ENCODE measurements around the gene PNMA6E.

PNMA6E gene

DNA sequence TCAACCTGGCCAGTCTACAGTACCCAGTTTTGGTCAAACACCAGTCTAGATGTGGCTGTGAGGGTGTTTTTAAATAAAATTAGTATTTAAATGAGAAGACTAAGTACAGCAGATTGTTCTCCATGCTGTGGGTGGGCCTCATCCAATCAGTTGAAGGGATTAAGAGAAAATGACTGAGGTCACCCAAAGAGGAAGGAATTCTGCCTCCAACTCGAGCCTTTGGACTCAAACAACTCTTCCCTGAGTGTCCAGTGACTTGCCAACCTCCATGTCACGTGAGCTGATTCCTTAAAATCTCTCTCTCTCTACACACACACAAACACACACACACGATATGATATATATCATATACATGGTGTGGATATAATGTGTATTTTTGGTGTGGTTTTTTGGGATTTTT lies 34.7 kb upstream of the PNMA6E start:
- DNase-seq (ENCODE audit: low spot score) = no peak

DNA sequence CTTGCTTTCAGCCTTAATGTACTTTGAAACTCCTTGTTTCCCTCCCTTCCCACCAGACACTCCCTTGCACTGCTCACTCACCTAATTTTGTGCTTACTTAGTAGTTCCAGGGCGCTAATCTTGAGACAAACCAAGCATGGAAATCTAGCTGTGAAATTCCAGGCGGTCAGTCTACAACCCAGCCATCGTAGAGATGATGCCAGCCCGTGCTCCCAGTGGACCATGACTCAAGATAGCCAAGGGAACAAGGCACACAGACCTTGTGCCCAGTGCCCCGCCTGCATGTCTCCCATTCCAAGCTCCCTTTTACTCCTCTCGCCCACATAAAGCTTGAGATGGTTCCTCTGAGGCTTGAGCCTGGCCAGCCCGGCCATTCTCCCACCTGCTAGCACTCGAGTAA lies 33.7 kb upstream of the PNMA6E start:
- no peak for DNase-seq (ENCODE audit: low spot score)

DNA sequence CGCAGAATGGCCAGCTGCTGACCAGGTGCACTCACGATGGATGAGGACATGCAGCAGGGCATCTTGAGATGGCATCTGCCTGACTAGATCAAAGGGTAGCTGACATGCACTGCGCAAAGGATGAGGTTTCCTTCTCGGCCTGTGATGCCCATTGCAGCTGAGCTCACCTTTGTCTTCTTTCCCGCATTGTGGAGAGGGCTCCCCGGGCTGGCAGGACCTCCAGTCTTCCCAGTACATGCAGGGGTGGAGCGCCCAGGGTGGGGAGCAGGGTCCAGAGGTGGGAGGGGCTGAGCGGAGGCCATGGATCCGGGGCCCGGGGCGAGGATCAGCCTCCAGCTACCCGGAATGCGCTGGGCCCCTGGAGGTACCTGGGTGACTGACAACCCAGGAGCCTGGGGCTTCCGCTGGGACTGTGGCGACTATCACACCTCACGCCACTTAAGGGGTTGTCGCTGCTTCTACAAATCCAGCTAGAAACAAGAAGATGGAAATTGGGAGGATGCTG lies 32.7 kb upstream of the PNMA6E start:
- DNase-seq (ENCODE audit: low spot score) = no peak

DNA sequence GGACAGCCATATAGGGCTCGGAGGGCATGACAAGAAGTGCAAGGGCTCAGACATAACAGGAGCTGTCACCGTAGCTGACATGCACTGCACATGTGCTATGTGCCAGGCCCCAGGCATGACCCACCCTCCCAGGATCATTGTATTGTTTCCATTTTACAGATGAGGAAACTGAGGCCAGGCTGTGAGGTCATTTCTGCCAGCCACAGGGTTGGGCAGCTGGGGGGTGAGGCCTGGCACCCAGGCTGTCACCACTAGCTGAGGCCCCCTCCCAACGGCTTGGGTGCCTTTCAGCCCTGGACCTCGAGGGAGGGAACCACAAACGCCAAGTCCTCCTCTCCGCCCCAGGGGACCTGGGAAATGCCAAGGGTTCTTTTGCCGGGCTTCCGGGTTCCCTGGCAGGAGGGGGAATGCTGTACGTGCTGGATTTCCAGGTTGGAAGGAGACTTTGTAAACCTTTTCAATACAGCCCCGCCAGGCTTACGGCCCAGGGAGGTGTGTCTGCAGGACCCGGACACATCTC lies 32.1 kb upstream of the PNMA6E start:
- no peak for DNase-seq (ENCODE audit: low spot score)

DNA sequence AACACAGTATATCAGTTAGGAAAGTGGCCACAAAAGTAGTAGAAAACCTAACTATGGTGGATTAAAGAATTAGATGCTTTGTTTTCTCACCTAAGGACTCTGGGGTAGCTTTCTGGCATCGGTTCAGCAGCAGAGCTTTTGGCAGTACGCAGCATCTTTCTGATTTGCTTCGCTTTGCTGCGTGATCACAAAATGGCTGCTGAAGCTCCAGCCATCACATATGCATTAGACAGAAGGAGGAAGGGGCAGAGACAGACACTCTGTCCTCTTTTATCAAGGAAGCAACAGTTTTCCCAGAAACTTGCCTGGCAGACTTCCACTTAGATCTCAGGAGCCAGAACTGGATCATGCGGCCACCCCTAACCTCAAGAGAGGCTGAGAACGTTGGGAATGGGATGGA lies 29.6 kb upstream of the PNMA6E start:
- no peak for DNase-seq (ENCODE audit: low spot score)

DNA sequence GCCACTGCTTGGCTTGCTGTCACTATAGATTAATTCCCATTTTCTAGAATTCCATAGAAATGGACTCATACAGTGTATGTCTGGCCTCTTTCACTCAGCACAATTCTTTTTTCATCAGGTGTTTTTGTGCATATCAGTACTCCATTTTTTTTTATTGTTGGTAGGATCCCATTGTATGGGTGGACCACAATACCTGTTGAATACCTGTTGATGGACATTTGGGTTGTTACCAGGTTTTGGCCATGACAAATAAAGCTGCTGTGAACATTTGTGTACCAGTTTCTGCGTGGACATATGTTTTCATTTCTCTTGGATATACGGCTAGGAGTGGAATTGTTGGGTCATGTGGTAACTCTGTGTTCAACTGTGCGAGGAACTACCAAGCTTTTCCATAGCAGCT lies 25.1 kb upstream of the PNMA6E start:
- no peak for DNase-seq (ENCODE audit: low spot score)

DNA sequence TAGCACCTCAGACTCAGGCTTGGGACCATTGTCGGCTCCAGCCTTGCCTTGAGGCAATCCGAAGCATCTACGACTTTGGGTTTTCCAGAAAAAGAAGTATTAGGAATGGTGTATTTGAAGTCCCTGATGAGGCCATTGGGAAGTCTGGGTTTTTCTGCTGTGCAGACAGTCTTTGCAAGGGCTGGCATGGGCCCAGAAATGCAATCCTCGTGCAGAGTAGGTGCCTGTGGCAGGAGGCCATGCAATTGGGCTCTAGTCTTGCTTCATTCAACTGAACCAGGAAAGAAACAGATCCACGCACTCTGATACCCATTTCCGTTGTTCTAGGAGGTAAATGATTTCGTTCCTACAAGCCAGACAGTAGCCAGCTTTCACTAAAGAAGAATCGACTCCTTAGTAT lies 22.5 kb upstream of the PNMA6E start:
- no peak for DNase-seq (ENCODE audit: low spot score)

DNA sequence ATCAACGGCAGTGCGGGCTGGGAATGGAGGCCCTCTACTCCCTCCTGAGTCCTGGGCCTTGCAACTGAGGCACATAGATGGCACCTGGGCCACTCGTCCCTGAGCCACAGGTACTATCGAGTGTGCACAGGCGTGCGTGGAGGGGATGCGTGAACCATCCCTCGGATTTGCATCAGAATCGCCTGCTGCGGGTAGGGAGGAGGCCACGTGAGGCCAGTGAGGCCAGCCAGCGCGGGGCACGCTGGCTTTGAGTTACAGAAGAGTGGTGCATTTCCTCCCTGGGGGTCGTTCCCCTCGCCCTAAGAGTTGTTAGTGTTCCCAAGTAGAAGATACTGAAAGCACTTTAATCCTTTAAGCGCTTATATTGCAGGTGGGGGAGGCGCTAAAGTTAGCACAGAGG lies 20.7 kb upstream of the PNMA6E start:
- no peak for DNase-seq (ENCODE audit: low spot score)

DNA sequence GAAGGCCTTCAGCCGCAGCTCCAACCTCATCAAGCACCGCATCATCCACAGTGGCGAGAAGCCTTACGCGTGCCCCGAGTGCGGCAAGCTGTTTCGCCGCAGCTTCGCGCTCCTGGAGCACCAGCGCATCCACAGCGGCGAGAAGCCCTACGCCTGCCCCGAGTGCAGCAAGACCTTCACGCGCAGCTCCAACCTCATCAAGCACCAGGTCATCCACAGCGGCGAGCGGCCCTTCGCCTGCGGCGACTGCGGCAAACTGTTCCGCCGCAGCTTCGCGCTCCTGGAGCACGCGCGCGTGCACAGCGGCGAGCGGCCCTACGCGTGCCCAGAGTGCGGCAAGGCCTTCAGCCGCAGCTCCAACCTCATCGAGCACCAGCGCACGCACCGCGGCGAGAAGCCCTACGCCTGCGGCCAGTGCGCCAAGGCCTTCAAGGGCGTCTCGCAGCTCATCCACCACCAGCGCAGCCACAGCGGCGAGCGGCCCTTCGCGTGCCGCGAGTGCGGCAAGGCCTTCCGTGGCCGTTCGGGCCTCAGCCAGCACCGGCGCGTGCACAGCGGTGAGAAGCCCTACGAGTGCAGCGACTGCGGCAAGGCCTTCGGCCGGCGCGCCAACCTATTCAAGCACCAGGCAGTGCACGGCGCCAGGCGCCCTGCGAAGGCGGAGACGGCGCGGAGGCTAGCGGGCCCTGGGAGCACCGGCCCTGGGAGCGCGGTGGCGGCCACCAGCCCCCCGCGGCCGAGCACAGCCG lies 19.9 kb upstream of the PNMA6E start:
- no peak for DNase-seq (ENCODE audit: low spot score)

DNA sequence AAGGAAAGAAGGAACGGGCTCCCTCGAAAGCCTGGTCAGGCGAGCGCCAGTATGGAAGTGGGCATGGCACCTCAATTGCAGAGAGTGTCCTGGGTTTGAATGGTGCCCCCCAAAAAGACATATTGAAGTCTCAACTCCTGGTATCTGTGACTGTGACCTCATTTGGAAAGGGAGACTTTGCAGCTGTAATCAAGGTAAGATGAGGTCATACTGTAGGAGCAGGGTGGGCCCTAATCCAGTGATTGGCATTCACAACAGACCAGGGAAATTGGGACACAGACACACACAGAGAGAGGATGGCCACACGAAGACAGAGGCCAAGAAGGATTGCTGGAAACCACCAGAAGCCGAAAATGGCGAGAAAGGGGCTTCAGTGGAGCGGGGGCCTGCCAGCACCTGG lies 16.5 kb upstream of the PNMA6E start:
- DNase-seq (ENCODE audit: low spot score) = no peak

DNA sequence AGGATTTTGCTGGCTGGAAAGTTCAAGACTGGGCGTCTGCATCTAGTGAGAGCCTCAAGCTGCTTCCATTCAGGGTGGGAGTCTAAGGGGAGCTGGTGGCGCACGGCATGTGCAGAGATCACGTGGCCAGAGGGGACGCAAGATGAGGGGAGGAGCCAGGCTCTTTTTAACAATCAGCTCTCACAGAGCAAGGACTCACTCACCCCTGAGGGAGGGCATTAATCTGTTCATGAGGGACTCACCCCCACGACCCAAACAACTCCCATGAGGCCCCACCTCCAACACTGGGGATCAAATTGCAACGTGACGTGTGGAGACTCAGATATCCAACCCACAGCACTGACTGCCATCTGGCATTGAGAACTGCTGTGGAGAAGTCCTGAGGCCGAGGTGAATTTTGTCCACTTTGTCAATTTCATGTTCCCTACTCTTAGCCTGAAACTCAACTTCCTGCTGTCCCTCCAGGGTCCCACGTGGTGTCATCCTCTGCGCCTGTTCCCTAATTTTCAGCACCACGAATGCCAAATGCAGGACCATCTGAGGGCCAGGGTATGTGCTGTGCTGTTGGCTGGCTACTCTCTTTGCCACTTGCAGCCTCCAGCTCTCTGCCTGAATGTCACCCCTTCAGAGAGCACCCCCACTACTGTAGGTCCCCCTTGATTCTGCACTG lies 15.8 kb upstream of the PNMA6E start:
- no peak for DNase-seq (ENCODE audit: low spot score)

DNA sequence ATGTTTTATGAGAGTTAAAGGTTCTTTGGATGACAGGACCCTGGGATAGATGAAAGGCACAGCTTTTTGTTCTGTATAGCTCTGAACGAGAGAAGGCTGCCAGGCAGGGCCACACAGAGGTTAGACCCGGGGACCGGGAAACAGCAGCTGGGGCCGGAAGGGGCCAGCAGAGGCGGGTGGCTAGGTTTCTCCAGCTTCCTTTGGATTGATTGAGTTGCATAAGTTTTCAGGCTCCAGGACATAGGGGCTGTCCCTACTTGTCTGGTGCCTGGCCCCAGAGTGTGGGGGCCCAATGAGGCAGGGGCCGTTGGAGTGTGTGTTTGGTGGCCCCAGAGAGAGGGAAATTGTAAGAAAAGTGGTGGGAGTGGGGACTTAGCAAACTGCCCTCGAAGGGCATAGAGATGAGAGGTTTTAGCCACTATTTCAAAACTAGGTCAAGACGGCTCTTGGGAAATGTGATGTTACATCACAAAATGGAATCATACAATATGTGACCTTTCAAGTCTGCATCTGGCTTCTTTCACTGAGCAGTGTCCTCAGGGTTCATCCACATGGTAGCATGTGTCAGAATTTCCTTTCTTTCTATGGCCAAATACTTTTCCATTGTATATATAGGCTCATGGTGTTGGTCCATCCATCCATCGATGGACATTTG lies 13.8 kb upstream of the PNMA6E start:
- no peak for DNase-seq (ENCODE audit: low spot score)

DNA sequence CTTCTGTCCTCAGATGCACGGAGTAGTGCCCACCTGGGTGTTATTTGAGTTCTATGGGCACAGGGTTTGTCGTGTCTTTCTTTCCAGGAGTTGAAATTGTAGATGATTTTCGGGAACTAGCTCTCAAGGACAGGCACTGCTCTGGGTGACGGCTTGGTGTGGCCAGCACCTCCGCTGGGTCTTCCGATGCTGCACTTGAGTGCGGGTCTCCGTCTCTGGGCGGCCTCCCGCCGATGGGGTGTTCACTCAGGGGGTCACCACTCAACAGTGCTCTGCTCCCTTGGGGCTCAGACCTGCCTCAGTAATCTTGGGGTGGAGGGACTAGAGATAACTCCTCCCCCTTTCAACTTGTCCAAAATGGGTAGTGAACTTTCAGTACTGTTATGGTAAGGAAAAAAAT lies 12.6 kb upstream of the PNMA6E start:
- DNase-seq (ENCODE audit: low spot score) = no peak

DNA sequence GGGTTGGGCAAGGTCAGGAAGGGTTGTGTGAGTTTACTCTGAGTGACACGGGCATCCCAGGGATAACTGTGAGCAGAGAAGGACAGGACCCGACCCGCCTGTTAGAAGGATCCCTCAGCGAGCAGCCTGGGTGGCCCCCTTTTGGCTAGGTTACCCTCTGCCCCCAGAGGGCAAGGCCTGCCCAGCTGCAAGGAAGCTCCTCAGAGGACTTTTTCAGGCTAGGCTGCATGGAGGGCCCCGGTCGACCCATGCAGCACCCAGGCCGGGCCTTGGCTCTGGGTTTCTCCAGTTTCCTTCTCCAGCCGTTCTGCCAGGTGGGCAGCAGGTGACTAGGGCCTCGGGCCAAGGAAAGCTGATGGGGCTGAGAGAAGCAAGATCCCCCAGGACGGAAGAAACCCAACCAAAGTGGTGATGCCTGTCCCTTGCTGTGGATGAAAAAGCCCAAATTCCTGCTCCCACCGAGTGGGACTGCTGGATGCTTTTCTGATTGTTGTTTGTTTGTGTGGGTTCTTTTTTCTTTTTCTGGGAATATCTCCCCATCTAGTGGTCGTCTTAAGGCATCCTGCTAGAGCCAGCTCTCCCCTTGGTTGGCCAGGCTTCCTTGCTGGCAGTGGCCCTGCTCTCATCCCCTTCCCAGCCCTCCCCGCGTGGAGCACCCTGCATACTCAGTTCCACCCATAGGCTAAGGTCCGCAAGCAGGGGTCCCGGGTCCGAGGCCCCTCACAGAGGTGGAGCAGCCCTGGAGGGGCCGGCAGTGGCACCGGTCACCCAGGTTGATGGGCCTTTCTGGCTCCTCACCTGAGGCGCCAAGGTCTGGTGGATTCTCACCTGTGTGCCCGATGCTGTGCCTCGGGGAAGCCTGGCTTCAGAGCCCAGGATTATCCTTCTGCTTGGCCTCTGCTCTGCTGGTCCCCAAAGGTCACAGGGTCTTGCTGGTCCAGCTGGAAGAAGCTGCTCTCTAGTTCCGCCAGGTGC lies 11.9 kb upstream of the PNMA6E start:
- no peak for DNase-seq (ENCODE audit: low spot score)

DNA sequence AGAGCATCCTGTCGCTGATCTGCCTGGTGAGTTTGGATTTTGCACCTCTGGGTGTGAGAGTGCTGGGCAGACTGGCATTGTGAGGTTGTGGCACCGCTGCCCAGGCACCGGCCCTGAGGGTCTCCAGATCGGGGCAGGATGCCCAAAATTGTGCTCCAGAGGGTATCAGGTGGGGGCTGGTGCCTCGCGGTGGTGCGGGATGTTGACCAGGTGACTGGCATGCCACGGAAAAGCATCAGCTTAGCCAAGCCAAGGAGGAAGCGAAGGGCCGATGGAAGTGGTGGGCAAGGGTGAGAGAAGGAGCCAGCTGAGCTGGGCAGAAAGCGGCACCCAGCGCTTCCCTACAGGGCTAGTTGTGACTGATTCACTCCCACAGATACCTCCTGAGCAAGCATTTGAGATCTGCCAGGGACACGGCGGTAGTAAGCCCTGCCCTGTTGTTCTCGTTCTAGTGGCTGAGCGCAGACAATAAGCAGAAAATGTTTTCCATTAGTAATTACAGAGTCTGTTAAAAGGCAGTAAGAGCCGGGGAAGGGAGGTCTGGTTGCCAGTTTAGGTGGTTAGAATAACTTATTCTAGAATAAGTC lies 10.9 kb upstream of the PNMA6E start:
- no peak for DNase-seq (ENCODE audit: low spot score)

DNA sequence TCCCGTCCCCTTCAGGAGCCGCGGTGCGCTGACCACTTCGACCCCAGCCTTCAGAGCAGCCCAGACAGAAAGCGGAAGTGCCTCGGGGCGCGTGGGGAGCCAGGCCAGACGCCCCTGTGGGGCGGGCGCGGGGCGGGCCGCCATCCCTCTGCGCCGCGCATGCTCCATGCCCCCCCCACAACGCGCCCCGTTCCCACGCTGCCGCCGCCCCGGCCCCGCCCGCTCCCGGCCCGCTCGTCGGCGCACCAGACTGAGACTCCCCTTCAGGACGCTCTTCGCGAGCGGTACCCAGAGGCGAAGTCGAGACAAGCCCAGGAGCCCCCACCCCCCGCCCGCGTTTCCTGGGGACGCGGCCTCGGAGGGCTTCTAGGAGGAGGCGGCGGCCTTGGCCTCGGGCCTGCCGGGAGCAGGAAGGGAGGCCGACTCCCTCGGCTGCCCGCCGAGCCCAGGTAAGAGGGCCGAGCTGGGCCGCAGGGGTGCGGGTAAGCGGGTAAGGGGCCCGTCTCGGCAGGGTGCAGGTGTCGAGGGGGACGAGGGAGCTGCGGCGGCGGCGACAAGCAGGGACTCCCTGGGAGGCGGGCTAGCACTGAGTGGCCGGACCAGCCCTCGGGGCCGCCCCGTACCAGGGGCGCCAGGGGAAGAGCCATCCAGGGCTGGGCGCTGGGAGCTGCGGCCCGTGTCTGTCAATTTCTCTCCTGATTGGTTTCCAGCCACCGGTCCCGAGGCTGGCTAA lies 10.3 kb upstream of the PNMA6E start, which contains the start of gene ZFP92:
Gene ZFP92, plus strand, starts transcription at position 218 of the 733 bp plus-strand sequence. CDS start 6,851 bp downstream, outside the sequence.
- no peak for DNase-seq (ENCODE audit: low spot score)

DNA sequence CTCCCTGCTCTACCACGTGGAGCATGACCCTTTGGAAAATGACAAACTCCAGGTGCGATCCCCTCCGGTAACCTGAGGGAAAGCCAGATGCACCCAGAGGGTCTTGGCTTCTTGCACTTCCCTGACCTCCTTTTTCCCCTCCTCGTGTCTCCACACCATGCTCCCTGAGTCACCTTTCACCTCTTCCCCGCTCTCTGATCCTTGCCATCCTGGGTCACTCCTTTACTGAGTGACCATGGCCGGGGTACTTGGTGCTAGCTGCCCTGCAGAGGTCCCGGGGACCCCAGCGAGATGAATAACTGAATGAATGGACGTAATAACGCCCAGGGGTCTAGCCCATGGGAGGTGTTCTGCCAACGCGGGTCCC lies 9.7 kb upstream of the PNMA6E start:
- no peak for DNase-seq (ENCODE audit: low spot score)

DNA sequence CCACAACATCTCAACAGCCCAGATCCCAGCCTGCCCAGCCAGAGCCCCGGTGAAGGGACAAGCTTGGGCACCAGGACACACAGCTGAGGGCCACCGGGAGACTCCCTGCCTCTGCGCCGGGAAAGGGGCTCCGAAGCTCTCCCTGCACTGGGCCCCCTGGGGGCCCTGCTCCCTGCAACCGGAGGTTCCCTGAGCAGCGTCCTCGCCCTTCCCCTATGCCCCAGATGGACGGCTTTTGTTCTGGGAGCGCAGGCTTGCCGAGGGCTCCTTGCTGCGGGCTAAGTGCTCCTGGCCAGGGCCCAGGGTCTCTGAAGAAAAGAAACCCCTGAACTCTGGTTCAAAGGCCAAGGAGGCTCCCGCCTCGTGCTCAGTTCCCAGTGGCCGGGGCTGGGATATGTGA lies 9.2 kb upstream of the PNMA6E start:
- DNase-seq (ENCODE audit: low spot score) = no peak

DNA sequence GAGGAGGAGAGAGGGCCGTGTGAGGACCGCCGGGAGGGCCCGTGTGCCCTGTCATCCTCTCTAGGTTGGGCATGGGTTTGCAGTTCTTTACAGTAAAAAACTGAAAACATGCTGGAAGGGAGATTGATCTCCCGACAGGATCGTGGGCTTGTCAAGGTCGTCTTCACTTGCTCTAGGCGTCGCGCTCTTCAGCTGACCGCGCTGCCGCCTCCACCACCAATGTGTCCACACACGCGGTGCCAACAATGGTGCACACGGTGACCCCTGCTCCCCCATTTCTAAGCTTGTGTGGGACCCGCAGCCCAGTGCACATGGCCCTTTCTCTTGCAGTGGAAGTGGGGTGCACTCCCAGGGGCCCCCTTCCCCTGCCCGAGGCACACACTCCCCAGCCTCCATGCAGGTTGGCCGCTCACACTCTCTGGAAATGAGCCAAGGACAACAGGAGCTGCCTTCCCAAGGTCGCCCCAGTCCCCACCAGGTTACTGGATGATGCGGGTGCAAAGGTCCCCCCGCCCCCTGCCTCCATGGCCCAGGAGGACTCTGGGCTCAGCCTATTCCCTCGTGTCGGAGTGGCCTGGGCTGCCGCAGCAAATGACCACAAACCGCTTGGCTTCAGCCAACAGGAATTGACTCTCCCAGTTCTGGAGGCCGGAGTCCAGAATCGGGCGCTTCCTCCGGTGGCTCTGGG lies 8.4 kb upstream of the PNMA6E start:
- DNase-seq (ENCODE audit: low spot score) = no peak

DNA sequence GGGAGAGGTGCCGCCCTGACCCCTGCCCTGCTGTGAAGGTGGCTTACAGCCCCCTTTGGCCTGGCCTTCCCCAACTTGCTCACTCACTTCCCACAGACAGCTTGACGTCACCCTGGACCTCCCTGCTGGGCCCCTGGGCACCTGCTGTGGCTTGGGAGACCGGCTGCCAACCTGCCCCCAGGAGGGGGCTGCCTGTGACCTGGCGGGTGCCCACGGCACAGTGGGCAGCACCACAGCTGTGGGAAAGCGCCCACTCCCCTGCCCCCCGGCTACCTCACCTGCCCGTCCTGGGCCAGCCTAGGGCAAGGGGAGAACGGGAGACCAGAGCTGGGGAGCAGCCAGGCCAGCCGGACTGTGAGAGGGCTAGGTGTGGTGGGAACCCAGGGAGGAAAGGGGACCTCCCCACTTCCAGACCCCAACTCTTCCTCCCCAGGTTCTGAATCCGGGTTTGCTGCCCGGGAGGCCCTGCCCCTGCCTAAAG lies 7.8 kb upstream of the PNMA6E start:
- no peak for DNase-seq (ENCODE audit: low spot score)
